T47D (cell line): Measurements from ENCODE around the gene FXYD4.

Experiments
- DNase-seq, 2 experiments: peaks; one replicate each; pipeline versions ENCODE4 v3.0.0 to v3.0.0-alpha.2; 2011 to 2012; ENCODE audit warnings: low read depth in 1 of 2, low spot score in 1 of 2
- JUND ChIP-seq: IDR thresholded peaks from 2 replicates; pipeline ENCODE4 v1.6.1; 2012; ENCODE audit warnings: low read depth
- in situ Hi-C: cut with HindIII; loops from 2 replicates; pipeline ENCODE4 v1.10.0; 2016; ENCODE audit warnings: low sequenced_read_pairs, low pct_unique_long_range_greater_than_20kb

The FXYD4 gene

GRCh38 chr10:43350686-43351085 is 20.8 kb upstream of the FXYD4 start:
- TF ChIP-seq JUND, result no peak
- in situ Hi-C loops, result no loop called here
- DNase-seq, result no peak

GRCh38 chr10:43351301-43351700 is 20.1 kb upstream of the FXYD4 start:
- TF ChIP-seq JUND, result no peak
- no peak for DNase-seq
- in situ Hi-C loops, result no loop called here

DNA sequence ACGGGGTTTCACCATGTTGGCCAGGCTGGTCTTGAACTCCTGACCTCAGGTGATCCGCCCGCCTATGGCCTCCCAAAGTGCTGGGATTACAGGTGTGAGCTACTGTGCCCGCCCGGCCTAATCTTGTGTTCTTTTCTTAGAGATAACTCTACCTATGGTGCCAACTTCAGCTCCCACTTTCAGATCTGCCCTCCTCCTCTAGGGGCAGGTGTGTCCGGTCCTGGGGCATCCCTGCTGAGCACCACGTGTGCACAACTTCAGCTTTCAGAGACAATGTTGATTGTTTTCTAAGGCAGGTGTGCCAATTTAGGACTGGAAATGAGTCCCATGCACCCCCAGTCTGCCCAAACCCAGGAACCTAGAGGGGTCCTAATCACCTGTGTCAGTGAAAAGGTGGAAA is 18.5 kb upstream of the FXYD4 start:
- no peak for TF ChIP-seq JUND
- no peak for DNase-seq
- in situ Hi-C loops, result no loop called here

DNA sequence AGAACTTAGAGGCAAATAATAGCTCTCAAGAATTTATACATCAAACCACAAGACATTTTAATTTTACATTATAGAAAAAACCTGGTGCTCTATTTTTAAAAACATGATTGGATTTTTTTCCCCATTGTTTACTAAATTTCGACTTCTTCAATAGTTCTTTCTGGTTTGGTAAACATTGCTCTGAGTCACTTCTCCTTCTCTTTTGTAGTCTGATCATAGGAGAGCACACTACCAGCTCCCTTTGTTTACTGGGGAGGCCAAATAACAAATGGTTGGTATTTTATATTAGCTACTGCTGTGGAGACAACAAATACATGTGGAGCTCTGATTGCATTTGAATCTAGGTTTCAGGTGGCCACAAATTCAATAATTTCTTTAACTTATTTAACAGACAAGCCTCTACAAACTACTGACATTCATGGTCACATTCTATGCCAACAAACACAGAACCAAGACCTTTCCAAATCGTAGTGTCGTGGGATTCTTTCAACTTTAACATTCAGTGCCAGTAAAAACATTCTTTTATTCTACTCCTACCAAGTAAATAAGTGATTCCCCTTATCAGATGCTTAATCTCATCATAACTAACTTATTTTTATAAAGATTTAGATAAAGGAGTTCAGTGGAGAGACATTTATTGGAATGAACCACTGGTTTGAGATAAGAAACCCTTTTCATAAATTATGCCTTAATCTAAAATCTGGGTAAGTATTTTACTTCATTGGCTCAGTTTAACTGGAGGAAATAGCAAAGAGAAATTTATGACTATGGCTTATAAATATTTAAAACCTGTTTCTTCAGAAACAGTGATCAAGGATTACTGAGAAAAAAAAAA is 17.7 kb upstream of the FXYD4 start:
- 0 out of 2 replicates have a peak, but pooled peaks have one; percentile 42 for TF ChIP-seq JUND
- peak in 1 of 2 experiments; percentile 51 for DNase-seq
- in situ Hi-C loops, result no loop called here

GRCh38 chr10:43354330-43354635 is 17.2 kb upstream of the FXYD4 start:
- no peak for DNase-seq

GRCh38 chr10:43354879-43355380 is 16.5 kb upstream of the FXYD4 start:
- in situ Hi-C loops, result no loop called here
- TF ChIP-seq JUND, result no peak
- no peak for DNase-seq

More at GRCh38 chr10:43354330-43354635, 17.2 kb upstream of the FXYD4 start:
- no peak for TF ChIP-seq JUND
- in situ Hi-C loops, result no loop called here

DNA sequence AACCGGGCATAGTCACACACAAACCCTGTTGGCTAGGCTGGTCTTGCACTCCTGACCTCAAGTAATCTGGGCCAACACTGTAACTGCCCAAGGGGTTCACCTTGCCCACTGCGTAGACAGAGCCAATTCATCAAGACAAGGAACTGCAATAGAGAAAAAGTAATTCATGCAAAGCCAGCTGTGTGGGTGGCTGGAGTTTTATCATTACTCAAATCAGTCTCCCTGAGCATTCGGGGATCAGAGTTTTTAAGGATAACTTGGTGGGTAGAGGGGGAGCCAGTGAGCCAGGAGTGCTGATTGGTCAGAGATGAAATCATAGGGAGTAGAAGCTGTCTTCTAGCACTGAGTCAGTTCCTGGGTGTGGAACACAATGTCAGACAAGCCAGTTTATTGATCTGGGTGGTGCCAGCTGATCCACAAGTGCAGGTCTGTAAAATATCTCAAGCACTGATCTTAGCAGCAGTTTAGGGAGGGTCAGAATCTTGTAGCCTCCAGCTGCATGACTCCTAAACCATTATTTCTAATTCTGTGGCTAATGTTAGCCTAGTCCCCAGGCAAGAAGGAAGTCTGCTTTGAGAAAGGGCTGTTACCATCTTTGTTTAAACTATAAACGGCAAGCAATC is 15.6 kb upstream of the FXYD4 start:
- DNase-seq, result peak in 1 of 2 experiments; percentile 76
- in situ Hi-C loops, result no loop called here
- peak; percentile 71; the same call in 1 of the 2 replicates for TF ChIP-seq JUND

DNA sequence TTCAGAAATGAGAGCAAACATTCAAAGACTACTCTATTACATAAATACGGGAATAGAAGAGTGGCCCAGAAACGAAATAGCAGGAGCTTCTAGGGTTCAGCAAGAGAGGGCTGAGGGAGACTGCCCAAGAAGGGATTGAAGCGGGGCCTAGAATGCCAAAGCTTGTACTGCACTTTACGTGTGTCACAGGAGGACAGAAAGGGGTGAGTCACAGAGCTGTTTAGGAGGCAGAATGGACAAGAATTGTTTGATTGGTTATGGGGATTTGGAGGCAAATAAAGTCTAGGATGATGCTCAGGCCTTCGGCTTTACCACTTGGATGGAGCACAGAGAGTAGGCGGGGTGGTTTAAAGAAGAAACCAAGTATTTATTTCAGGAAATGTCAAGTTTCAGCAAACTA is 11.3 kb upstream of the FXYD4 start:
- DNase-seq, result no peak
- in situ Hi-C loops, result no loop called here

GRCh38 chr10:43361547-43362190 is 9.8 kb upstream of the FXYD4 start:
- no peak for DNase-seq
- no peak for TF ChIP-seq JUND
- in situ Hi-C loops, result no loop called here

More for the DNA sequence above, 11.3 kb upstream of the FXYD4 start:
- no peak for TF ChIP-seq JUND

GRCh38 chr10:43362191-43362839 is 9.1 kb upstream of the FXYD4 start:
- peak; percentile 95 to 100 for DNase-seq
- TF ChIP-seq JUND, result no peak
- in situ Hi-C loops, result no loop called here

DNA sequence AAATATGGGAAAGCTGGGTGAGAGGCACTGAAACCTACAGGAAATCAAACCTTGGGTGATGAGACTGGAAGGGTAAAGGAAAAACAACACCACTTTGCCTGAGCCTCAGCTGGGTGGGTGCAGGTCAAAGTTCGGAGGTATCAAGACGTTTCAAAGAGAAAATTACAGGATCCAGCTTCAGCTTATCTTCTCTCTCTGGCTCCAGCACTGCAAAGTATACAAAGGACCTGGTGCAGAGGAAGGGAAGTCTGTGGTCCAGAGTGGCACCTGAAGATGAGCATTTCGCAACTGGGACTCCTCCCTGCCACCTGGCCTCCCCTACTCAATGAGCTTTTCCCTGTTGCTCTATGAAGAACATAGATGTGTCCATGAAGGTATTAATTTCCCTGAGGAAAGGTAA is 6.4 kb upstream of the FXYD4 start:
- TF ChIP-seq JUND, result no peak
- no peak for DNase-seq
- in situ Hi-C loops, result no loop called here

DNA sequence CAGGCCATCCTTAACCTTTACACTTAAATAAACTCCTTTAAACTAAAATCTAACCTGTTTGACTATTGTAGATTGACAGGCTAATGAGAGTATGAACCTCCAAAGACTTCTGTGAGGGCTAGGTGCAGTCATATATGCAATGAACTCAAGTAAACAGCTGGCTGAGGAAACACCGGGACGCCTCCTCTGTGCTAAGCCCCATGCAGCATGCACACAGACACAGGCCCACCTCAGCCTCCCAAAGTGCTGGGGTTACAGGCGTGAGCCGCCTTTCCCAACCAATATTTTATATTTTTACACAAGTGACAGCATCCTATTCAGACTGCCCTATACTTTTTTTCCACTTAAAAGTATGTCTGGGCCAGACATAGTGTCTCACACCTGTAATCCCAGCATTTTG is 1.5 kb upstream of the FXYD4 start:
- no peak for DNase-seq
- TF ChIP-seq JUND, result no peak
- in situ Hi-C loops, result no loop called here
